ENCODE data around the gene INTS1. TPM values are rescaled to one million over a fixed set of nuclear protein-coding genes. Genes with fewer than 3 reads are reported as not detected.

Gene INTS1
- total and polyA plus RNA-seq, 2 of the 4 experiments (the other 2 are of a cell fraction): 9.3 to 40.1 TPM

DNA sequence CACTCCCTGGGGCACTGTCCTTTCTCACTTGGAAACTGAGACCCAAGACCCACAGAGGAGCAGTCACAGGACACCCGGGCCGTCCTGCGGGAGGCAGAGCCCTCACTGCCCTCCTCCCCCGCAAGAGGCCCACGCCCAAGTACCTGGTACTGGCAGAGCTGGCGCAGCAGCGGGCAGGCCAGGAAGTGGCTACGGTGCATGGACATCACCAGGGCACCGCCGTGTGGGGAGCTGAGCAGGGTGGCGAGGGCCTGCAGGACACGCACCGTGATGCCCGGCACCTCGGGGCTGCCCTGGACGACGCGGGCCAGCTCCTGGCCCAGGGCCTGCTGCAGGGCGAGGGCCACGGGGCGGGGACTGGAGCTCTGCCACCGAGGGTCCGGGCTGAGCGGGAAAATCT lies 24.9 kb downstream of the INTS1 start:
- no TSS peak for BruUV-seq (replicated peaks)
- no peaks in the 10 kb centered on the region for H3K27me3 ChIP-seq (ENCODE audit: control insufficient read depth, insufficient read depth, low read length)
- H2AK5ac ChIP-seq (ENCODE audit: low read depth, low read length): no peak overlapping the region
- H4K5ac ChIP-seq (ENCODE audit: low read depth, low read length): no peak overlapping the region
- DNase-seq (no peak), ATAC-seq (ENCODE audit: low read depth) (no peak)
- ChIA-PET CTCF (no interaction called here), POLR2A (ENCODE audit: unreplicated experiment) (no interaction called here)
- no peak overlapping the region for H4K8ac ChIP-seq (ENCODE audit: low read depth in 2 of 2, low read length in 2 of 2)
- no peaks in the 10 kb centered on the region for H3K4me1 ChIP-seq (ENCODE audit: control insufficient read depth, insufficient read depth, low read length)
- H2AFZ ChIP-seq (replicated peaks; ENCODE audit: low read length, poor library complexity): no peak overlapping the region
- H2BK15ac ChIP-seq (ENCODE audit: low read depth, low read length): no peak overlapping the region
- no peak overlapping the region for H2BK120ac ChIP-seq (ENCODE audit: low read depth, low read length)
- no peak overlapping the region for H3K9ac ChIP-seq (ENCODE audit: low read depth, low read length)
- in situ Hi-C loops (cut with MboI; ENCODE audit: low sequenced_read_pairs): no loop called here
- H3K23ac ChIP-seq (ENCODE audit: low read depth, low read length): no peak overlapping the region
- no peak overlapping the region for H2BK20ac ChIP-seq (ENCODE audit: low read depth, low read length)
- H3K36me3 ChIP-seq (ENCODE audit: control insufficient read depth, insufficient read depth, low read length): peaks cover 74% of the 10 kb centered on the region
- H3K79me1 ChIP-seq (ENCODE audit: low read depth in 1 of 2, low read length in 2 of 2): no peaks in the 10 kb centered on the region
- intact Hi-C loops (cut with micrococcal nuclease): no loop called here
- no peak overlapping the region for H3K56ac ChIP-seq (ENCODE audit: extremely low read depth, insufficient read depth, low read length)
- peaks cover 3% of the 10 kb centered on the region; the same call in 1 of the 2 replicates for H4K20me1 ChIP-seq (ENCODE audit: insufficient read depth, low read length)
- H3K9me3 ChIP-seq (ENCODE audit: control insufficient read depth, insufficient read depth, low read length): no peaks in the 10 kb centered on the region
- dilution Hi-C loops (cut with HindIII; ENCODE audit: low sequenced_read_pairs, unreplicated experiment): no loop called here
- no peak overlapping the region for H3K27ac ChIP-seq (ENCODE audit: insufficient read depth, low read length)
- H4K91ac ChIP-seq (ENCODE audit: insufficient read depth, low read depth, low read length): no peak overlapping the region
- H3K14ac ChIP-seq (replicated peaks; ENCODE audit: low read depth, low read length): no peak overlapping the region
- 84% methylated on average over 9 of the region's 24 CpGs; no CpG with 5 or more reads in 1 of the 2 experiments for WGBS, 2 experiments (ENCODE audit: extremely low coverage in 2 of 2, insufficient read length in 1 of 2)
- TF ChIP-seq RFX5 (IDR thresholded peaks at IDR 0.05; ENCODE audit: low read depth, low read length): no peak
- TF ChIP-seq, protein P1, sequence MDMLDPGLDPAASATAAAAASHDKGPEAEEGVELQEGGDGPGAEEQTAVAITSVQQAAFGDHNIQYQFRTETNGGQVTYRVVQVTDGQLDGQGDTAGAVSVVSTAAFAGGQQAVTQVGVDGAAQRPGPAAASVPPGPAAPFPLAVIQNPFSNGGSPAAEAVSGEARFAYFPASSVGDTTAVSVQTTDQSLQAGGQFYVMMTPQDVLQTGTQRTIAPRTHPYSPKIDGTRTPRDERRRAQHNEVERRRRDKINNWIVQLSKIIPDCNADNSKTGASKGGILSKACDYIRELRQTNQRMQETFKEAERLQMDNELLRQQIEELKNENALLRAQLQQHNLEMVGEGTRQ (IDR thresholded peaks at IDR 0.05; ENCODE audit: low read depth, low read length): no peak
- no peak for TF ChIP-seq POLR2A (IDR thresholded peaks at IDR 0.05; ENCODE audit: low read depth, low read length)
- TF ChIP-seq CHD1 (IDR thresholded peaks at IDR 0.05; ENCODE audit: low read depth, low read length): no peak
- TF ChIP-seq NFE2L2 (IDR thresholded peaks at IDR 0.05; ENCODE audit: low read depth, low read length): no peak
- no peak for TF ChIP-seq SMC3 (IDR thresholded peaks at IDR 0.05; ENCODE audit: low read depth, low read length)
- TF ChIP-seq, protein P2, sequence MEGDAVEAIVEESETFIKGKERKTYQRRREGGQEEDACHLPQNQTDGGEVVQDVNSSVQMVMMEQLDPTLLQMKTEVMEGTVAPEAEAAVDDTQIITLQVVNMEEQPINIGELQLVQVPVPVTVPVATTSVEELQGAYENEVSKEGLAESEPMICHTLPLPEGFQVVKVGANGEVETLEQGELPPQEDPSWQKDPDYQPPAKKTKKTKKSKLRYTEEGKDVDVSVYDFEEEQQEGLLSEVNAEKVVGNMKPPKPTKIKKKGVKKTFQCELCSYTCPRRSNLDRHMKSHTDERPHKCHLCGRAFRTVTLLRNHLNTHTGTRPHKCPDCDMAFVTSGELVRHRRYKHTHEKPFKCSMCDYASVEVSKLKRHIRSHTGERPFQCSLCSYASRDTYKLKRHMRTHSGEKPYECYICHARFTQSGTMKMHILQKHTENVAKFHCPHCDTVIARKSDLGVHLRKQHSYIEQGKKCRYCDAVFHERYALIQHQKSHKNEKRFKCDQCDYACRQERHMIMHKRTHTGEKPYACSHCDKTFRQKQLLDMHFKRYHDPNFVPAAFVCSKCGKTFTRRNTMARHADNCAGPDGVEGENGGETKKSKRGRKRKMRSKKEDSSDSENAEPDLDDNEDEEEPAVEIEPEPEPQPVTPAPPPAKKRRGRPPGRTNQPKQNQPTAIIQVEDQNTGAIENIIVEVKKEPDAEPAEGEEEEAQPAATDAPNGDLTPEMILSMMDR (conservative IDR thresholded peaks at IDR 0.05; ENCODE audit: low read depth, low read length): no peak
- TF ChIP-seq CEBPB (IDR thresholded peaks at IDR 0.05; ENCODE audit: low read depth, low read length): no peak
- no peak overlapping the region for H3K18ac ChIP-seq (ENCODE audit: low read depth, low read length)
- no peak overlapping the region for H2AK9ac ChIP-seq (replicated peaks; ENCODE audit: low read depth, low read length, poor library complexity)
- H2BK5ac ChIP-seq (ENCODE audit: low read depth, low read length, poor library complexity, severe bottlenecking): no peak overlapping the region
- no peak overlapping the region for H3K4me2 ChIP-seq (ENCODE audit: low read depth, low read length)
- no peak overlapping the region for H3K4me3 ChIP-seq (ENCODE audit: insufficient read depth, low read depth, low read length)
- no peak overlapping the region for H3K4ac ChIP-seq (ENCODE audit: low read depth, low read length)
- H3K9me1 ChIP-seq (ENCODE audit: insufficient read depth, low read length): no peaks in the 10 kb centered on the region

Measured in IMR-90 (cell line).